Tibial nerve (tissue), 4 donors: ENCODE results near the gene RAB3GAP2. TPM values are rescaled to one million over a fixed set of nuclear protein-coding genes. Genes with fewer than 3 reads are reported as not detected.
"Not testable (repeated sequence)": the region's sequence is repeated elsewhere in the genome, so short reads cannot be mapped to it uniquely, and the experiment has no call there.

ENCODE experiments used
- DNase-seq, 2 donors: peaks; one replicate each; pipeline ENCODE4 v3.0.0-alpha.2; 2019; ENCODE audit warnings: low spot score in 2 of 2
- H3K27ac ChIP-seq, 4 donors: fragments of 200-600 bp; sonication (generic) in 3 of 4; one replicate each; pipeline ENCODE4 v1.5.1; 2017 to 2019; ENCODE audit warnings: mild to moderate bottlenecking in 1 of 4
- H3K27me3 ChIP-seq, 2 donors: fragments of 200-600 bp; sonication (generic) in 1 of 2; one replicate each; pipeline versions ENCODE4 v1.5.1 to v1.6.0; 2017 to 2019
- H3K36me3 ChIP-seq, 3 donors: fragments of 200-600 bp; sonication (generic); one replicate each; pipeline ENCODE4 v1.5.1; 2018 to 2019
- H3K4me1 ChIP-seq, 4 donors: fragments of 200-600 bp; sonication (generic) in 3 of 4; one replicate each; pipeline ENCODE4 v1.5.1; 2017 to 2019
- H3K4me3 ChIP-seq, 4 donors: fragments of 200-600 bp; sonication (generic) in 3 of 4; one replicate each; pipeline ENCODE4 v1.5.1; 2017 to 2019; ENCODE audit warnings: mild to moderate bottlenecking in 1 of 4, moderate library complexity in 1 of 4
- H3K9me3 ChIP-seq, 4 donors: fragments of 200-600 bp; sonication (generic) in 3 of 4; one replicate each; pipeline ENCODE4 v1.5.1; 2017 to 2019
- CTCF ChIP-seq, 5 experiments: fragments of 200-600 bp in 3 of 5; fragments of 450-650 bp in 2 of 5; sonication (generic) in 3 of 5; IDR thresholded peaks; one replicate each; pipeline ENCODE4 v1.5.1; 2016 to 2019; ENCODE audit warnings: antibody characterized with exemption in 5 of 5, mild to moderate bottlenecking in 3 of 5, moderate library complexity in 2 of 5
- EP300 ChIP-seq, 2 donors: sonication (generic); formaldehyde crosslinking; IDR thresholded peaks; one replicate each; pipeline ENCODE4 v1.6.1; 2017; ENCODE audit warnings: antibody characterized with exemption in 2 of 2, mild to moderate bottlenecking in 1 of 2
- POLR2A ChIP-seq, 2 donors: fragments of 450-650 bp; IDR thresholded peaks; one replicate each; pipeline ENCODE4 v1.6.1; 2017; ENCODE audit warnings: antibody characterized with exemption in 2 of 2, mild to moderate bottlenecking in 2 of 2, moderate library complexity in 2 of 2
- WGBS, 2 donors: methylation state at CpG; one replicate each; pipeline ENCODE4 v1.1.5; 2018; 5-methylcytosine and 5-hydroxymethylcytosine counted together
- total RNA-seq, 4 donors: library from RNA; depleted of rRNA; stranded (reverse); fragments of >200 nt; gene quantifications; one replicate each; pipeline ENCODE4 v1.1.0, GENCODE V29; 2016

Gene RAB3GAP2
- total RNA-seq, 4 donors from 2014 or later, result 30.6 to 36.8 (median 31.2) TPM

GRCh38 chr1:220267630-220268029 lies 4.6 kb downstream of the RAB3GAP2 start:
- no peak for DNase-seq
- Histone ChIP-seq H3K36me3 (peaks cover 0 to 58% (median 0%) of the 10 kb centered on the region in 3 donors), H3K4me3 (no peak overlapping the region), H3K27me3 (no peaks in the 10 kb centered on the region), H3K27ac (no peak overlapping the region), H3K4me1 (peaks cover 3 to 36% (median 13%) of the 10 kb centered on the region in 4 donors), H3K9me3 (peaks cover 0 to 8% (median 4%) of the 10 kb centered on the region in 4 donors)
- TF ChIP-seq POLR2A (IDR thresholded peaks at IDR 0.05) (no peak), CTCF (IDR thresholded peaks at IDR 0.05) (no peak), EP300 (IDR thresholded peaks at IDR 0.05) (no peak)
- WGBS, 2 donors, result 95 to 100% methylated on average over 4 of the region's 4 CpGs

GRCh38 chr1:220260228-220260627 lies 12.0 kb downstream of the RAB3GAP2 start:
- H3K4me3 ChIP-seq, H3K27me3 ChIP-seq, DNase-seq, H3K4me1 ChIP-seq, H3K27ac ChIP-seq: not testable (repeated sequence)
- WGBS, 2 donors, result 97 to 99% methylated on average over 3 of the region's 3 CpGs
- Histone ChIP-seq H3K36me3 (peaks cover 0 to 25% (median 0%) of the 10 kb centered on the region in 3 donors), H3K9me3 (peaks cover 0 to 33% (median 7%) of the 10 kb centered on the region in 4 donors)

- H3K4me3 ChIP-seq, H3K27ac ChIP-seq, H3K27me3 ChIP-seq, DNase-seq, H3K4me1 ChIP-seq: not testable (repeated sequence)
- H3K9me3 ChIP-seq, result peaks cover 0 to 33% (median 7%) of the 10 kb centered on the region in 4 donors
- peaks cover 0 to 24% (median 0%) of the 10 kb centered on the region in 3 donors for H3K36me3 ChIP-seq
These were observed 12.5 kb downstream of the RAB3GAP2 start for GRCh38 chr1:220259756-220260155.

- H3K9me3 ChIP-seq, result peaks cover 0 to 25% (median 4%) of the 10 kb centered on the region in 4 donors
- H3K36me3 ChIP-seq, result peaks cover 0 to 35% (median 7%) of the 10 kb centered on the region in 3 donors
- H3K27ac ChIP-seq, H3K4me1 ChIP-seq, DNase-seq, H3K4me3 ChIP-seq, H3K27me3 ChIP-seq: not testable (repeated sequence)
- whole genome bisulfite sequencing, 2 donors, result 95 to 96% methylated on average over 3 of the region's 3 CpGs
These were observed 16.1 kb downstream of the RAB3GAP2 start for GRCh38 chr1:220256194-220256593.

- no peaks in the 10 kb centered on the region for H3K4me1 ChIP-seq
- H3K4me3 ChIP-seq, result no peak overlapping the region
- H3K27ac ChIP-seq, result no peak overlapping the region
- H3K36me3 ChIP-seq, result peaks cover 0 to 45% (median 7%) of the 10 kb centered on the region in 3 donors
- no peak for DNase-seq
- H3K27me3 ChIP-seq, result no peaks in the 10 kb centered on the region
- 96 to 100% methylated on average over 1 of the region's 1 CpG for WGBS, 2 donors
- peaks cover 0 to 20% (median 2%) of the 10 kb centered on the region in 4 donors for H3K9me3 ChIP-seq
- TF ChIP-seq POLR2A (IDR thresholded peaks at IDR 0.05) (no peak), EP300 (IDR thresholded peaks at IDR 0.05) (no peak), CTCF (IDR thresholded peaks at IDR 0.05) (no peak)
These were observed 17.0 kb downstream of the RAB3GAP2 start for GRCh38 chr1:220255204-220255603.

- not testable (repeated sequence) for H3K27me3 ChIP-seq, H3K27ac ChIP-seq, DNase-seq, H3K4me1 ChIP-seq, H3K4me3 ChIP-seq
- Histone ChIP-seq H3K36me3 (peaks cover 0 to 57% (median 7%) of the 10 kb centered on the region in 3 donors), H3K9me3 (peaks cover 0 to 20% (median 8%) of the 10 kb centered on the region in 4 donors)
- WGBS, 2 donors, result 91 to 97% methylated on average over 12 of the region's 12 CpGs
These were observed 19.0 kb downstream of the RAB3GAP2 start for GRCh38 chr1:220253290-220253689.

- no peak overlapping the region for H3K27ac ChIP-seq
- H3K36me3 ChIP-seq, result peaks cover 0 to 62% (median 7%) of the 10 kb centered on the region in 3 donors
- TF ChIP-seq EP300 (IDR thresholded peaks at IDR 0.05) (no peak), CTCF (IDR thresholded peaks at IDR 0.05) (no peak), POLR2A (IDR thresholded peaks at IDR 0.05) (no peak)
- no peak for DNase-seq
- H3K9me3 ChIP-seq, result peaks cover 0 to 19% (median 8%) of the 10 kb centered on the region in 4 donors
- no peak overlapping the region for H3K4me3 ChIP-seq
- H3K27me3 ChIP-seq, result no peaks in the 10 kb centered on the region
- H3K4me1 ChIP-seq, result no peaks in the 10 kb centered on the region
These were observed 21.0 kb downstream of the RAB3GAP2 start for GRCh38 chr1:220251272-220251671.
